CD4-positive, alpha-beta T cell treated with Interleukin-1 beta for 1 hour (primary cell): ENCODE measurements around the gene CST7.
"Not testable (repeated sequence)": the region's sequence is repeated elsewhere in the genome, so short reads cannot be mapped to it uniquely, and the experiment has no call there.

ENCODE experiments used
- DNase-seq, 2 donors: peaks; one replicate each; pipeline ENCODE4 v3.0.0-alpha.2; 2020 to 2022

The CST7 gene

GRCh38 chr20:24948939-24949679 lies at the start of gene CST7:
CST7 (plus strand) TSS chr20:24949269; CDS start chr20:24949506, 237 bp downstream.
- peak; percentile 84 to 86 for DNase-seq

GRCh38 chr20:24906806-24907205 lies 42.3 kb upstream of the CST7 start:
- no peak for DNase-seq

- DNase-seq, result no peak
Measured at GRCh38 chr20:24908642-24909041, 40.4 kb upstream of the CST7 start.

GRCh38 chr20:24909086-24909780 lies 39.8 kb upstream of the CST7 start:
- no peak for DNase-seq

- DNase-seq, result no peak
Measured at GRCh38 chr20:24909861-24910260, 39.2 kb upstream of the CST7 start.

- no peak for DNase-seq
Measured at GRCh38 chr20:24910461-24910860, 38.6 kb upstream of the CST7 start.

GRCh38 chr20:24911461-24911860 lies 37.6 kb upstream of the CST7 start:
- DNase-seq, result no peak

- DNase-seq, result no peak
Measured at GRCh38 chr20:24912397-24913075, 36.5 kb upstream of the CST7 start.

GRCh38 chr20:24913076-24913628 lies 35.9 kb upstream of the CST7 start:
- no peak for DNase-seq

- DNase-seq, result no peak
Measured at GRCh38 chr20:24914388-24915241, 34.5 kb upstream of the CST7 start.

GRCh38 chr20:24915440-24915839 lies 33.6 kb upstream of the CST7 start:
- DNase-seq, result no peak

- no peak for DNase-seq
Measured at GRCh38 chr20:24915892-24916291, 33.2 kb upstream of the CST7 start.

GRCh38 chr20:24916412-24916811 lies 32.7 kb upstream of the CST7 start:
- DNase-seq, result no peak

GRCh38 chr20:24917056-24917455 lies 32.0 kb upstream of the CST7 start:
- no peak for DNase-seq

GRCh38 chr20:24917797-24918578 lies 31.1 kb upstream of the CST7 start:
- DNase-seq, result peak; percentile 25 to 39

- no peak for DNase-seq
Measured at GRCh38 chr20:24918579-24919566, 30.2 kb upstream of the CST7 start.

- DNase-seq, result not testable (repeated sequence)
Measured at GRCh38 chr20:24919665-24920064, 29.4 kb upstream of the CST7 start.

GRCh38 chr20:24920706-24921105 lies 28.4 kb upstream of the CST7 start:
- not testable (repeated sequence) for DNase-seq

GRCh38 chr20:24929259-24929658 lies 19.8 kb upstream of the CST7 start:
- not testable (repeated sequence) for DNase-seq
